Coronary artery (tissue), 2 donors: ENCODE results near the gene PHOSPHO1.

ENCODE experiments used
- DNase-seq: peaks from one replicate; pipeline ENCODE4 v3.0.0-alpha.2; 2017; ENCODE audit warnings: low spot score
- H3K27ac ChIP-seq, 2 donors: fragments of 200-600 bp; sonication (generic); one replicate each; pipeline ENCODE4 v1.5.1; 2016 to 2019
- H3K4me3 ChIP-seq: fragments of 200-600 bp; sonication (generic); 2 replicates; pipeline ENCODE4 v1.5.1; 2016; ENCODE audit warnings: mild to moderate bottlenecking, moderate library complexity
- TF ChIP-seq, protein P1 (sequence below): fragments of 200-600 bp; sonication (generic); IDR thresholded peaks from one replicate; pipeline ENCODE4 v1.5.1; 2019; ENCODE audit warnings: antibody characterized with exemption

PHOSPHO1 gene

DNA sequence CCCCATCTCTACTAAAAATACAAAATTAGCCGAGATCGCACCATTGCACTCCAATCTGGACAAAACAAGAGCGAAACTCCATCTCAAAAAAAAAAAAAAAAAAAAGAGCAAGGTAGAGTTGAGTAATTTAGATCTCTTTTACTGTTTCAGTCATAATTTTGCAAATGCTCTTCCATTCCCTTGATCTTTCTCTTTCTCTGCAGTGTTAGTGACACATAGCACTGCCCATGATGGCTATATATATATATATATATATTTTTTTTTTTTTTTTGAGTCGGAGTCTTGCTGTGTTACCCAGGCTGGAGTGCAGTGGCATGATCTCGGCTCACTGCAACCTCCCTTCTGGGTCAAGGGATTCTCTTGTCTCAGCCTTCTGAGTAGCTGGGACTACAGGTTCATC lies 12.2 kb upstream of the PHOSPHO1 start:
- no peak overlapping the region for H3K27ac ChIP-seq
- no peak for DNase-seq
- no peak overlapping the region for H3K4me3 ChIP-seq
- TF ChIP-seq, protein P1, sequence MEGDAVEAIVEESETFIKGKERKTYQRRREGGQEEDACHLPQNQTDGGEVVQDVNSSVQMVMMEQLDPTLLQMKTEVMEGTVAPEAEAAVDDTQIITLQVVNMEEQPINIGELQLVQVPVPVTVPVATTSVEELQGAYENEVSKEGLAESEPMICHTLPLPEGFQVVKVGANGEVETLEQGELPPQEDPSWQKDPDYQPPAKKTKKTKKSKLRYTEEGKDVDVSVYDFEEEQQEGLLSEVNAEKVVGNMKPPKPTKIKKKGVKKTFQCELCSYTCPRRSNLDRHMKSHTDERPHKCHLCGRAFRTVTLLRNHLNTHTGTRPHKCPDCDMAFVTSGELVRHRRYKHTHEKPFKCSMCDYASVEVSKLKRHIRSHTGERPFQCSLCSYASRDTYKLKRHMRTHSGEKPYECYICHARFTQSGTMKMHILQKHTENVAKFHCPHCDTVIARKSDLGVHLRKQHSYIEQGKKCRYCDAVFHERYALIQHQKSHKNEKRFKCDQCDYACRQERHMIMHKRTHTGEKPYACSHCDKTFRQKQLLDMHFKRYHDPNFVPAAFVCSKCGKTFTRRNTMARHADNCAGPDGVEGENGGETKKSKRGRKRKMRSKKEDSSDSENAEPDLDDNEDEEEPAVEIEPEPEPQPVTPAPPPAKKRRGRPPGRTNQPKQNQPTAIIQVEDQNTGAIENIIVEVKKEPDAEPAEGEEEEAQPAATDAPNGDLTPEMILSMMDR: no peak

- Histone ChIP-seq H3K27ac (no peak overlapping the region), H3K4me3 (no peak overlapping the region)
- DNase-seq: no peak
- TF ChIP-seq, protein P1: no peak
These were observed 11.3 kb upstream of the PHOSPHO1 start for GRCh38 chr17:49241692-49242397.

GRCh38 chr17:49241040-49241439 lies 10.5 kb upstream of the PHOSPHO1 start:
- H3K27ac ChIP-seq: no peak overlapping the region
- no peak overlapping the region for H3K4me3 ChIP-seq
- TF ChIP-seq, protein P1: no peak
- no peak for DNase-seq

GRCh38 chr17:49240619-49241018 lies 10.0 kb upstream of the PHOSPHO1 start:
- no peak overlapping the region for H3K4me3 ChIP-seq
- DNase-seq: no peak
- no peak overlapping the region for H3K27ac ChIP-seq
- TF ChIP-seq, protein P1: no peak

DNA sequence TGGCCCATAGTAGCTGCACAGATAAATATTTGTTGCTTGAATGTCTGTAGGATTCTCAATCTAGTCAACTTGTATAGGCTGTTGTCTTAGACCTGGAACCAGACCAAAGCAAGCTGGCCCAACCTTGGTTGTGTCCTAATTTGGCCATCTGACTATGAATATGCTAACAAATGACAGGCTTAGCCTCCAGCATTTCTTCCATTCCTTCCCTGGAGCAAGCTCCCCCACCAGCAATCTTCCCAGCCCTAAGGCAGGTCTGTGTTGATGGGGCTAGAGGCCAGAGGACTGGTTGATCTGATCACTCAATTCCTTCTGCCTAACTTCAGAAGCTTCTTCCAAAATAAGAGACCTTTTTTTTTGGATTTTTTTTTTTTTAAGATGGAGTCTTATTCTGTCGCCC lies 9.4 kb upstream of the PHOSPHO1 start:
- H3K4me3 ChIP-seq: no peak overlapping the region

DNA sequence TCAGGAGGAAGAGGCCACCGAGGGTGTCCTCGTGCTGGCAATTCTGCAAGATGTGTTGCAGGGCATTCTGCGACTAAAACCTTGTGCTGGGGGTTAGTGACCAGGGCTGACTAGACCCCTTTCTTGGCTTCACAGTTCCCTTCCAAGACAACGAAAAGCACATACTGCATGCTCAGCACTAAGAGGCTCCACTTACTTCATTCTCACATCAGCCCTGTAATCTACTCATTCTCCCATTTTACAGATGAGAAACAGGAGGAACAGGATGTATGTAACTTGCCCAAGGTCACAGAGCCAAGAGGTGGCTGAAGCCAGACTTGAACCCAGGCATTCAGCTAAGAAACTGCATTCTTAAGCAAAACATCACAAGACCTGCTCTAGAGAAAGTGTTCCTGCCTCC lies 5.3 kb upstream of the PHOSPHO1 start:
- TF ChIP-seq, protein P1: no peak
- Histone ChIP-seq H3K27ac (no peak overlapping the region), H3K4me3 (no peak overlapping the region)
- DNase-seq: no peak

More for the DNA sequence above, 9.4 kb upstream of the PHOSPHO1 start:
- no peak overlapping the region for H3K27ac ChIP-seq
- TF ChIP-seq, protein P1: no peak
- no peak for DNase-seq

DNA sequence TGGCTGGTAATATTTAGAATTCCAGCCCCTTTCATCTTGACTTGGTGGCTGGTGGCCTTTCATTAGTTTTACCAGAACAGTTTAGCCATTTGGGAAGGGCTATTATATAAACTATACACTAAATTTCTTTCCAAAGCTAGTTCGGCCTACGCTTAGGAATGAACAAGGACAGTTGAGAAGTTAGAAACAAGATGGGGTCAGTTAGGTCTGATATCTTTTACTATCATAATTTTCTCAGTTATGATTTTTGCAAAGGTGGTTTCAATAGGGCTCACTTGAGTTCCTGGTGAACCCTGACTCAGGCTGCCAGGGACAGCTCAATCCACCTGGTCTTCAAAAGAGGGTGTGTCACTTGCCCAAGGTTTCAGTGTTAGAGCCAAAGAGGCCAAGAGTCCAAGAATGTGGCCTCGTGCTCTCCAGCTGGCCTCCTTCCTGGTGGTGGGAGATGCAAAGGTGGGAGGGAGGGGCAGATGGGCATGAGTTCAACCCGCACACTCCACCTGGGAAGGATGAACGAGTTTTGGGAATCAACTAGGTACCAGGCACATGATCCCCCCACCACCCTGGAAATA lies 4.0 kb upstream of the PHOSPHO1 start:
- H3K27ac ChIP-seq: no peak overlapping the region
- no peak for DNase-seq
- H3K4me3 ChIP-seq: no peak overlapping the region
- TF ChIP-seq, protein P1: no peak
